ENCODE measurements around the gene SCO2.

GRCh38 chr22:50487290-50488005 lies 38.0 kb downstream of the SCO2 start:
- TF ChIP-seq POLR2A (IDR thresholded peaks at IDR 0.05; ENCODE audit: borderline replicate concordance, extremely low read depth, insufficient read depth, insufficient read length), result no peak
- no peak for TF ChIP-seq EZH2 (IDR thresholded peaks at IDR 0.05)
- no peak for TF ChIP-seq CTCF (IDR thresholded peaks at IDR 0.05 in 2 of 3, conservative IDR thresholded peaks at IDR 0.05 in 1 of 3; ENCODE audit: borderline replicate concordance in 1 of 3, insufficient read depth in 1 of 3, low read depth in 2 of 3, low read length in 2 of 3)
- TF ChIP-seq MAX (IDR thresholded peaks at IDR 0.05), result no peak
- no peak for TF ChIP-seq YY1 (IDR thresholded peaks at IDR 0.05; ENCODE audit: extremely low read depth, insufficient replicate concordance, low read depth, low read length)
- TF ChIP-seq TCF7L2 (IDR thresholded peaks at IDR 0.05; ENCODE audit: borderline replicate concordance, extremely low read depth, insufficient read depth, insufficient read length), result no peak
- TF ChIP-seq CEBPB (IDR thresholded peaks at IDR 0.05; ENCODE audit: low read depth), result no peak
- TF ChIP-seq RAD21 (IDR thresholded peaks at IDR 0.05; ENCODE audit: low read depth), result no peak
- TF ChIP-seq POLR2AphosphoS5 (IDR thresholded peaks at IDR 0.05; ENCODE audit: low read depth, low read length), result no peak
- TF ChIP-seq ELF1 (IDR thresholded peaks at IDR 0.05; ENCODE audit: borderline replicate concordance, low read depth), result no peak
- TF ChIP-seq ATF3 (IDR thresholded peaks at IDR 0.05), result no peak
- TF ChIP-seq EZH2phosphoT487 (IDR thresholded peaks at IDR 0.05; ENCODE audit: borderline replicate concordance), result no peak
- TF ChIP-seq SIN3A (IDR thresholded peaks at IDR 0.05; ENCODE audit: low read depth), result no peak

All from HCT116 (cell line).